ENCODE measurements around the gene ATOH7.
"Not testable (repeated sequence)": the region's sequence is repeated elsewhere in the genome, so short reads cannot be mapped to it uniquely, and the experiment has no call there.

Gene ATOH7

GRCh38 chr10:68222391-68222790 is 9.5 kb downstream of the ATOH7 start:
- Mint-ChIP-seq H3K9me3 (ENCODE audit: low read depth) (no peaks in the 10 kb centered on the region), H3K27ac (no peak overlapping the region), H3K4me3 (no peak overlapping the region), H3K4me1 (ENCODE audit: low read depth) (no peaks in the 10 kb centered on the region), H3K36me3 (no peaks in the 10 kb centered on the region), H3K27me3 (peaks cover 1% of the 10 kb centered on the region)

- Mint-ChIP-seq H3K36me3 (no peaks in the 10 kb centered on the region), H3K4me3 (no peak overlapping the region), H3K9me3 (ENCODE audit: low read depth) (no peaks in the 10 kb centered on the region), H3K27ac (no peak overlapping the region), H3K4me1 (ENCODE audit: low read depth) (no peaks in the 10 kb centered on the region), H3K27me3 (peaks cover 1% of the 10 kb centered on the region)
Observed at GRCh38 chr10:68221196-68221595, 10.7 kb downstream of the ATOH7 start.

- no peaks in the 10 kb centered on the region for H3K4me1 Mint-ChIP-seq (ENCODE audit: low read depth)
- no peak overlapping the region for H3K4me3 Mint-ChIP-seq
- H3K9me3 Mint-ChIP-seq (ENCODE audit: low read depth) = no peaks in the 10 kb centered on the region
- no peaks in the 10 kb centered on the region for H3K36me3 Mint-ChIP-seq
- peaks cover 1% of the 10 kb centered on the region for H3K27me3 Mint-ChIP-seq
- H3K27ac Mint-ChIP-seq = no peak overlapping the region
Observed at GRCh38 chr10:68218786-68219185, 13.1 kb downstream of the ATOH7 start.

GRCh38 chr10:68212721-68213352 is 19.1 kb downstream of the ATOH7 start:
- Mint-ChIP-seq H3K9me3 (ENCODE audit: low read depth) (no peaks in the 10 kb centered on the region), H3K27ac (no peak overlapping the region), H3K4me1 (ENCODE audit: low read depth) (no peaks in the 10 kb centered on the region), H3K27me3 (peaks cover 4% of the 10 kb centered on the region), H3K4me3 (no peak overlapping the region), H3K36me3 (no peaks in the 10 kb centered on the region)

GRCh38 chr10:68211669-68212068 is 20.2 kb downstream of the ATOH7 start:
- Mint-ChIP-seq H3K4me3 (no peak overlapping the region), H3K4me1 (ENCODE audit: low read depth) (no peaks in the 10 kb centered on the region), H3K27me3 (peaks cover 4% of the 10 kb centered on the region), H3K27ac (no peak overlapping the region), H3K36me3 (no peaks in the 10 kb centered on the region), H3K9me3 (ENCODE audit: low read depth) (no peaks in the 10 kb centered on the region)

GRCh38 chr10:68208424-68209042 is 23.4 kb downstream of the ATOH7 start:
- Mint-ChIP-seq H3K36me3 (no peaks in the 10 kb centered on the region), H3K27ac (no peak overlapping the region), H3K4me1 (ENCODE audit: low read depth) (no peaks in the 10 kb centered on the region), H3K9me3 (ENCODE audit: low read depth) (no peaks in the 10 kb centered on the region), H3K4me3 (no peak overlapping the region), H3K27me3 (peaks cover 8% of the 10 kb centered on the region)

- Mint-ChIP-seq H3K4me3 (no peak overlapping the region), H3K4me1 (ENCODE audit: low read depth) (peaks cover 2% of the 10 kb centered on the region), H3K27ac (no peak overlapping the region), H3K9me3 (ENCODE audit: low read depth) (no peaks in the 10 kb centered on the region), H3K36me3 (no peaks in the 10 kb centered on the region), H3K27me3 (peaks cover 15% of the 10 kb centered on the region)
Observed at GRCh38 chr10:68202960-68203353, 29.0 kb downstream of the ATOH7 start.

- H3K36me3 Mint-ChIP-seq = no peaks in the 10 kb centered on the region
- no peak overlapping the region for H3K27ac Mint-ChIP-seq
- no peaks in the 10 kb centered on the region for H3K9me3 Mint-ChIP-seq (ENCODE audit: low read depth)
- peaks cover 21% of the 10 kb centered on the region for H3K27me3 Mint-ChIP-seq
- H3K4me3 Mint-ChIP-seq = no peak overlapping the region
- H3K4me1 Mint-ChIP-seq (ENCODE audit: low read depth) = no peaks in the 10 kb centered on the region
Observed at GRCh38 chr10:68196701-68197100, 35.2 kb downstream of the ATOH7 start.

GRCh38 chr10:68195776-68196175 is 36.1 kb downstream of the ATOH7 start:
- peaks cover 20% of the 10 kb centered on the region for H3K27me3 Mint-ChIP-seq
- not testable (repeated sequence) for H3K36me3 Mint-ChIP-seq; H3K4me3 Mint-ChIP-seq; H3K9me3 Mint-ChIP-seq (ENCODE audit: low read depth); H3K4me1 Mint-ChIP-seq (ENCODE audit: low read depth); H3K27ac Mint-ChIP-seq

GRCh38 chr10:68194290-68194689 is 37.6 kb downstream of the ATOH7 start:
- Mint-ChIP-seq H3K36me3 (no peaks in the 10 kb centered on the region), H3K27me3 (peaks cover 15% of the 10 kb centered on the region), H3K27ac (no peak overlapping the region), H3K9me3 (ENCODE audit: low read depth) (no peaks in the 10 kb centered on the region), H3K4me1 (ENCODE audit: low read depth) (no peaks in the 10 kb centered on the region), H3K4me3 (no peak overlapping the region)

GRCh38 chr10:68192113-68192512 is 39.8 kb downstream of the ATOH7 start:
- H3K36me3 Mint-ChIP-seq = no peaks in the 10 kb centered on the region
- no peak overlapping the region for H3K4me3 Mint-ChIP-seq
- peaks cover 11% of the 10 kb centered on the region for H3K27me3 Mint-ChIP-seq
- H3K4me1 Mint-ChIP-seq (ENCODE audit: low read depth) = no peaks in the 10 kb centered on the region
- no peaks in the 10 kb centered on the region for H3K9me3 Mint-ChIP-seq (ENCODE audit: low read depth)
- H3K27ac Mint-ChIP-seq = no peak overlapping the region

- H3K4me3 Mint-ChIP-seq = no peak overlapping the region
- no peaks in the 10 kb centered on the region for H3K9me3 Mint-ChIP-seq (ENCODE audit: low read depth)
- H3K27me3 Mint-ChIP-seq = peaks cover 17% of the 10 kb centered on the region
- H3K4me1 Mint-ChIP-seq (ENCODE audit: low read depth) = no peaks in the 10 kb centered on the region
- H3K36me3 Mint-ChIP-seq = no peaks in the 10 kb centered on the region
- H3K27ac Mint-ChIP-seq = no peak overlapping the region
Observed at GRCh38 chr10:68188835-68189234, 43.1 kb downstream of the ATOH7 start.

GRCh38 chr10:68185085-68185484 is 46.8 kb downstream of the ATOH7 start:
- no peak overlapping the region for H3K27ac Mint-ChIP-seq
- H3K27me3 Mint-ChIP-seq = peaks cover 14% of the 10 kb centered on the region
- no peaks in the 10 kb centered on the region for H3K36me3 Mint-ChIP-seq
- H3K9me3 Mint-ChIP-seq (ENCODE audit: low read depth) = no peaks in the 10 kb centered on the region
- H3K4me1 Mint-ChIP-seq (ENCODE audit: low read depth) = no peaks in the 10 kb centered on the region
- no peak overlapping the region for H3K4me3 Mint-ChIP-seq

- Mint-ChIP-seq H3K9me3 (ENCODE audit: low read depth) (no peaks in the 10 kb centered on the region), H3K27me3 (peaks cover 14% of the 10 kb centered on the region), H3K36me3 (no peaks in the 10 kb centered on the region), H3K27ac (no peak overlapping the region), H3K4me3 (no peak overlapping the region), H3K4me1 (ENCODE audit: low read depth) (no peaks in the 10 kb centered on the region)
Observed at GRCh38 chr10:68184546-68184945, 47.4 kb downstream of the ATOH7 start.

All from activated naive CD8-positive, alpha-beta T cell (primary cell).